Breast epithelium (tissue), 4 donors: ENCODE data around the gene MED20. TPM values are rescaled to one million over a fixed set of nuclear protein-coding genes. Genes with fewer than 3 reads are reported as not detected.

ENCODE experiments used
- DNase-seq, 2 donors: peaks; one replicate each; pipeline ENCODE4 v3.0.0-alpha.2; 2019; ENCODE audit warnings: low spot score in 2 of 2
- H3K27ac ChIP-seq, 2 donors: fragments of 200-600 bp; sonication (generic) in 1 of 2; one replicate each; pipeline ENCODE4 v1.5.1; 2016 to 2019; ENCODE audit warnings: mild to moderate bottlenecking in 1 of 2
- H3K27me3 ChIP-seq, 2 donors: fragments of 200-600 bp; sonication (generic) in 1 of 2; one replicate each; pipeline versions ENCODE4 v1.5.1 to v1.6.0; 2017 to 2019; ENCODE audit warnings: control low read depth in 1 of 2, mild to moderate bottlenecking in 1 of 2
- H3K36me3 ChIP-seq: fragments of 200-600 bp; one replicate; pipeline ENCODE4 v1.5.1; 2019
- H3K4me1 ChIP-seq, 2 donors: fragments of 200-600 bp; sonication (generic); one replicate each; pipeline ENCODE4 v1.5.1; 2016 to 2019; ENCODE audit warnings: control low read depth in 1 of 2
- H3K4me3 ChIP-seq, 3 donors: fragments of 200-600 bp; sonication (generic); 1 replicate in 2 of 3; 2 replicates in 1 of 3; pipeline ENCODE4 v1.5.1; 2016 to 2019; ENCODE audit warnings: mild to moderate bottlenecking in 3 of 3, moderate library complexity in 2 of 3
- H3K9me3 ChIP-seq, 2 donors: fragments of 200-600 bp; sonication (generic) in 1 of 2; one replicate each; pipeline ENCODE4 v1.5.1; 2016 to 2019; ENCODE audit warnings: control low read depth in 1 of 2
- POLR2A ChIP-seq: fragments of 450-650 bp; IDR thresholded peaks from one replicate; pipeline ENCODE4 v1.6.1; 2016; ENCODE audit warnings: antibody characterized with exemption, mild to moderate bottlenecking, moderate library complexity
- POLR2AphosphoS5 ChIP-seq, 3 donors: sonication (generic); formaldehyde crosslinking; IDR thresholded peaks; one replicate each; pipeline ENCODE4 v1.6.1; 2017; ENCODE audit warnings: antibody characterized with exemption in 3 of 3
- intact Hi-C: fragments of 100-400 bp; cut with DNase I; formaldehyde crosslinking; loops from one replicate; pipeline ENCODE4 v1.15.1; 2023; ENCODE audit warnings: low total_unique reads
- total RNA-seq, 3 donors: library from RNA; depleted of rRNA; stranded (reverse); fragments of >200 nt; gene quantifications; one replicate each; pipeline ENCODE4 v1.1.0, GENCODE V29; 2016
- TF ChIP-seq, protein P1 (sequence below), 3 donors: fragments of 450-650 bp; IDR thresholded peaks; one replicate each; pipeline ENCODE4 v1.5.1; 2016 to 2017; ENCODE audit warnings: antibody characterized with exemption in 3 of 3, mild to moderate bottlenecking in 3 of 3, moderate library complexity in 3 of 3

The MED20 gene
- total RNA-seq, 3 donors from 2014 or later, result 9.8 to 16.5 (median 9.8) TPM

- no peak for TF ChIP-seq POLR2AphosphoS5 (IDR thresholded peaks at IDR 0.05)
- TF ChIP-seq, protein P1, sequence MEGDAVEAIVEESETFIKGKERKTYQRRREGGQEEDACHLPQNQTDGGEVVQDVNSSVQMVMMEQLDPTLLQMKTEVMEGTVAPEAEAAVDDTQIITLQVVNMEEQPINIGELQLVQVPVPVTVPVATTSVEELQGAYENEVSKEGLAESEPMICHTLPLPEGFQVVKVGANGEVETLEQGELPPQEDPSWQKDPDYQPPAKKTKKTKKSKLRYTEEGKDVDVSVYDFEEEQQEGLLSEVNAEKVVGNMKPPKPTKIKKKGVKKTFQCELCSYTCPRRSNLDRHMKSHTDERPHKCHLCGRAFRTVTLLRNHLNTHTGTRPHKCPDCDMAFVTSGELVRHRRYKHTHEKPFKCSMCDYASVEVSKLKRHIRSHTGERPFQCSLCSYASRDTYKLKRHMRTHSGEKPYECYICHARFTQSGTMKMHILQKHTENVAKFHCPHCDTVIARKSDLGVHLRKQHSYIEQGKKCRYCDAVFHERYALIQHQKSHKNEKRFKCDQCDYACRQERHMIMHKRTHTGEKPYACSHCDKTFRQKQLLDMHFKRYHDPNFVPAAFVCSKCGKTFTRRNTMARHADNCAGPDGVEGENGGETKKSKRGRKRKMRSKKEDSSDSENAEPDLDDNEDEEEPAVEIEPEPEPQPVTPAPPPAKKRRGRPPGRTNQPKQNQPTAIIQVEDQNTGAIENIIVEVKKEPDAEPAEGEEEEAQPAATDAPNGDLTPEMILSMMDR (IDR thresholded peaks at IDR 0.05), result no peak
- no peak for TF ChIP-seq POLR2A
- no peak for DNase-seq
- Histone ChIP-seq H3K27me3 (no peaks in the 10 kb centered on the region), H3K36me3 (no peaks in the 10 kb centered on the region), H3K9me3 (no peaks in the 10 kb centered on the region), H3K4me3 (no peak overlapping the region), H3K27ac (no peak overlapping the region), H3K4me1 (no peaks in the 10 kb centered on the region)
- intact Hi-C loops, result no loop called here
Observed at GRCh38 chr6:41872147-41872546, 48.8 kb downstream of the MED20 start.

DNA sequence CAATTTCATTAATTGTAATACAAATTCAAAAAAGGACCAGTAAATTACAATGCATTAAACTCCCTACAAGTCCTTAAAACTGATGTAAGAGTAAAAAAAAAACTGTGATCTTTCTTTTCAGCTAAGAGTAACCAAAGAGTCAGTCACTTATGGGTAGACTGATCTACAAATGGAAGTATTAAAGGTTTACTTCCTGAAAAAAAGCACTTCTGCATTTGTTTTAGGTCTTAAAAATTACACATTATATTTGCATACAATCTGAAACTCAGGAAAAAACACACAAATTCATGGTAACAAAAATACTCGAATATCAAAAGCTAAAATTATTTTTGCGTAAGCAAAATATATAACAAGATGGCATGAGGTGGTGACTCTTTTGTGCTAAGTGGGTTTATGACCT, 49.2 kb downstream of the MED20 start:
- Histone ChIP-seq H3K27me3 (no peaks in the 10 kb centered on the region), H3K9me3 (no peaks in the 10 kb centered on the region), H3K4me3 (no peak overlapping the region), H3K4me1 (no peaks in the 10 kb centered on the region), H3K36me3 (no peaks in the 10 kb centered on the region), H3K27ac (no peak overlapping the region)
- intact Hi-C loops, result no loop called here
- DNase-seq, result no peak
- TF ChIP-seq POLR2A (no peak), POLR2AphosphoS5 (IDR thresholded peaks at IDR 0.05) (no peak)
- TF ChIP-seq, protein P1 (IDR thresholded peaks at IDR 0.05), result no peak

DNA sequence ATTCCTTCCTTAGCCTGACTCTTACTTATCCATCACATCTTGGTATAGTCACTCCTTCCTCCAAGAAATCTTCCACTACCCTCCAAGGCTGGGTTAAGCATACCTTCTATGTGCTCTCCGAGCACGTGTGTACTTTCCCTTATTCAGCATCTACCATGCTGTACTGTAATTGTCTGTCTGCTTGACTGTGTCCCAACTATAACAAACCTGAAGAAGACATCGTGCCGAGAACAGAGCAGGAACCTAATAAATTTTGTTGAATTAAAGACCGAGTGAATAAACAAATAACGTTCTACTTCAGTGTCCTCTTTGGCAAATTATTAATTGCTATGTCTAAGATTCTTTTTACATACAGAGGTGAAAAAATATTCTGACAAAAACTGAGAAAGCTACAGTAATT, 61.6 kb downstream of the MED20 start:
- Histone ChIP-seq H3K4me1 (no peaks in the 10 kb centered on the region), H3K27ac (no peak overlapping the region), H3K36me3 (no peaks in the 10 kb centered on the region), H3K4me3 (no peak overlapping the region), H3K27me3 (no peaks in the 10 kb centered on the region), H3K9me3 (no peaks in the 10 kb centered on the region)
- no peak for TF ChIP-seq POLR2AphosphoS5 (IDR thresholded peaks at IDR 0.05)
- TF ChIP-seq, protein P1 (IDR thresholded peaks at IDR 0.05), result no peak
- no peak for TF ChIP-seq POLR2A
- no peak for DNase-seq
- intact Hi-C loops, result no loop called here

- no peaks in the 10 kb centered on the region for H3K36me3 ChIP-seq
- no peak overlapping the region for H3K4me3 ChIP-seq
- H3K27ac ChIP-seq, result no peak overlapping the region
- H3K4me1 ChIP-seq, result no peaks in the 10 kb centered on the region
- TF ChIP-seq, protein P1 (IDR thresholded peaks at IDR 0.05), result no peak
- TF ChIP-seq POLR2A, result no peak
- TF ChIP-seq POLR2AphosphoS5 (IDR thresholded peaks at IDR 0.05), result no peak
- H3K27me3 ChIP-seq, result no peaks in the 10 kb centered on the region
- H3K9me3 ChIP-seq, result no peaks in the 10 kb centered on the region
- intact Hi-C loops, result no loop called here
- no peak for DNase-seq
Observed at GRCh38 chr6:41858703-41859102, 62.2 kb downstream of the MED20 start.

Other genes with a start within 250 kb of the MED20 start
- gene TFEB, start 185.5 kb downstream of the MED20 start, total RNA-seq, result 10 to 100 TPM; 15.7 to 20.6 (median 18.4) TPM
- gene PGC, start 173.7 kb downstream of the MED20 start, total RNA-seq, result 1 to 10 TPM in 1 of 3 donors, not detected in 2; 3.2 TPM
- gene FRS3, start 141.2 kb downstream of the MED20 start, total RNA-seq, result 1 to 10 TPM; 3.5 to 4.3 (median 3.8) TPM
- gene PRICKLE4, start 140.4 kb downstream of the MED20 start, total RNA-seq, result 1 to 10 TPM in 2 of 3 donors, under 1 TPM in 1; 0.80 to 5.3 (median 3.3) TPM
- 100 to 1,000 TPM; 108 to 127 (median 117) TPM for gene TOMM6, start 133.4 kb downstream of the MED20 start, total RNA-seq
- 1 to 10 TPM; 3.4 to 4.9 (median 4.7) TPM for gene USP49, start 25.8 kb downstream of the MED20 start, total RNA-seq
- 1 to 10 TPM; 7.7 to 8.8 (median 8.6) TPM for gene BYSL, start 360 bp upstream of the MED20 start, total RNA-seq
- gene CCND3, start 20.7 kb upstream of the MED20 start, total RNA-seq, result 100 to 1,000 TPM; 115 to 297 (median 148) TPM
- 10 to 100 TPM; 15.7 to 25.4 (median 21.1) TPM for gene TAF8, start 129.4 kb upstream of the MED20 start, total RNA-seq
- gene C6orf132, start 221.5 kb upstream of the MED20 start, total RNA-seq, result 10 to 100 TPM in 2 of 3 donors, 1 to 10 TPM in 1; 4.2 to 20.2 (median 10.2) TPM